Adipose tissue (tissue), 3 donors: ENCODE results near the gene FUT8. TPM values are rescaled to one million over a fixed set of nuclear protein-coding genes. Genes with fewer than 3 reads are reported as not detected.
"Not testable (repeated sequence)": the region's sequence is repeated elsewhere in the genome, so short reads cannot be mapped to it uniquely, and the experiment has no call there.

ENCODE experiments used
- H3K27ac ChIP-seq: one replicate; pipeline ENCODE4 v1.5.1; 2013; ENCODE audit warnings: low read depth, low read length
- WGBS, 3 donors: extraction: QIAGEN DNeasy Blood & Tissue Kit; methylation state at CpG; one replicate each; pipeline ENCODE4 v1.1.7; 2013; 5-methylcytosine and 5-hydroxymethylcytosine counted together
- polyA plus RNA-seq, 3 donors: library from polyadenylated mRNA; stranded (reverse); fragments of 200-250 nt; gene quantifications; one replicate each; pipeline ENCODE4 v1.2.3, GENCODE V29; 2013
- donor health status: healthy with polysubstance abuse.
- donor health status: Bipolar disorder and iron deficiency.
- donor health status: healthy.

Gene FUT8
- polyA plus RNA-seq, 3 donors = 10.7 to 14.7 (median 11.4) TPM

- no peak overlapping the region for H3K27ac ChIP-seq
- 46 to 68% (median 65%) methylated on average over 6 of the region's 6 CpGs for WGBS, 3 donors
Measured at GRCh38 chr14:65709576-65709975, 297.0 kb downstream of the FUT8 start.

- WGBS, 3 donors = 96 to 99% (median 98%) methylated on average over 21 to 34 of the region's 35 CpGs
- H3K27ac ChIP-seq = not testable (repeated sequence)
Measured at GRCh38 chr14:65716813-65717212, 304.3 kb downstream of the FUT8 start.

- not testable (repeated sequence) for H3K27ac ChIP-seq
- WGBS, 3 donors = 93 to 99% (median 98%) methylated on average over 26 to 29 of the region's 29 CpGs
Measured at GRCh38 chr14:65717384-65717915, 304.9 kb downstream of the FUT8 start.

- H3K27ac ChIP-seq = no peak overlapping the region
- WGBS, 3 donors = 92 to 97% (median 97%) methylated on average over 1 of the region's 1 CpG
Measured at GRCh38 chr14:65718629-65719028, 306.1 kb downstream of the FUT8 start.

GRCh38 chr14:65720171-65720570, 307.6 kb downstream of the FUT8 start:
- H3K27ac ChIP-seq = no peak overlapping the region
- 93 to 100% (median 100%) methylated on average over 1 of the region's 1 CpG for WGBS, 3 donors

GRCh38 chr14:65720743-65721142, 308.2 kb downstream of the FUT8 start:
- no peak overlapping the region for H3K27ac ChIP-seq
- 91 to 98% (median 97%) methylated on average over 5 of the region's 5 CpGs for WGBS, 3 donors

- 50 to 85% (median 51%) methylated on average over 3 of the region's 3 CpGs for WGBS, 3 donors
Measured at GRCh38 chr14:65723348-65723747, 310.8 kb downstream of the FUT8 start.

GRCh38 chr14:65728604-65729003, 316.1 kb downstream of the FUT8 start:
- WGBS, 3 donors = 92 to 97% (median 95%) methylated on average over 3 of the region's 3 CpGs
- H3K27ac ChIP-seq = no peak overlapping the region

More at GRCh38 chr14:65723348-65723747, 310.8 kb downstream of the FUT8 start:
- no peak overlapping the region for H3K27ac ChIP-seq

GRCh38 chr14:65729566-65729965, 317.0 kb downstream of the FUT8 start:
- H3K27ac ChIP-seq = no peak overlapping the region
- WGBS, 3 donors = 94 to 95% (median 94%) methylated on average over 5 of the region's 5 CpGs

GRCh38 chr14:65731933-65732506, 319.5 kb downstream of the FUT8 start:
- WGBS, 3 donors = 87 to 91% (median 89%) methylated on average over 2 of the region's 2 CpGs
- H3K27ac ChIP-seq = no peak overlapping the region

- WGBS, 3 donors = 81 to 88% (median 82%) methylated on average over 4 of the region's 4 CpGs
- no peak overlapping the region for H3K27ac ChIP-seq
Measured at GRCh38 chr14:65738339-65738738, 325.8 kb downstream of the FUT8 start.

GRCh38 chr14:65745396-65746190, 333.1 kb downstream of the FUT8 start:
- H3K27ac ChIP-seq = no peak overlapping the region
- 92 to 97% (median 95%) methylated on average over 8 of the region's 8 CpGs for WGBS, 3 donors

GRCh38 chr14:65748796-65749195, 336.3 kb downstream of the FUT8 start:
- no peak overlapping the region for H3K27ac ChIP-seq
- 94 to 100% (median 98%) methylated on average over 2 of the region's 2 CpGs for WGBS, 3 donors

- H3K27ac ChIP-seq = no peak overlapping the region
- 84 to 87% (median 86%) methylated on average over 3 of the region's 3 CpGs for WGBS, 3 donors
Measured at GRCh38 chr14:65749287-65749686, 336.8 kb downstream of the FUT8 start.

GRCh38 chr14:65750906-65751305, 338.4 kb downstream of the FUT8 start:
- no peak overlapping the region for H3K27ac ChIP-seq
- 24 to 68% (median 40%) methylated on average over 1 of the region's 1 CpG for WGBS, 3 donors

- 49 to 64% (median 54%) methylated on average over 3 of the region's 3 CpGs for WGBS, 3 donors
- H3K27ac ChIP-seq = no peak overlapping the region
Measured at GRCh38 chr14:65751510-65751909, 339.0 kb downstream of the FUT8 start.

- no peak overlapping the region for H3K27ac ChIP-seq
- WGBS, 3 donors = 91 to 97% (median 95%) methylated on average over 5 of the region's 5 CpGs
Measured at GRCh38 chr14:65753061-65753460, 340.5 kb downstream of the FUT8 start.

GRCh38 chr14:65755331-65755730, 342.8 kb downstream of the FUT8 start:
- 88 to 92% (median 91%) methylated on average over 6 of the region's 6 CpGs for WGBS, 3 donors
- H3K27ac ChIP-seq = no peak overlapping the region

- no peak overlapping the region for H3K27ac ChIP-seq
- 70 to 93% (median 91%) methylated on average over 3 of the region's 3 CpGs for WGBS, 3 donors
Measured at GRCh38 chr14:65756880-65757279, 344.4 kb downstream of the FUT8 start.

- 84 to 96% (median 85%) methylated on average over 2 of the region's 2 CpGs for WGBS, 3 donors
- H3K27ac ChIP-seq = no peak overlapping the region
Measured at GRCh38 chr14:65769151-65769550, 356.6 kb downstream of the FUT8 start.
